ENCODE data around the gene PPP3CA.
A peak's percentile ranks its signal among the peaks of the same experiment; 100 is the strongest.
"Not testable (repeated sequence)": the region's sequence is repeated elsewhere in the genome, so short reads cannot be mapped to it uniquely, and the experiment has no call there.

Gene PPP3CA

GRCh38 chr4:101119141-101119540 lies 228.2 kb downstream of the PPP3CA start:
- WGBS, result 78% methylated on average over 2 of the region's 3 CpGs
- Histone ChIP-seq H3K9ac (ENCODE audit: low read depth, low read length) (no peak overlapping the region), H3K36me3 (ENCODE audit: insufficient read depth, low read length) (no peaks in the 10 kb centered on the region), H3K27me3 (ENCODE audit: insufficient read depth, low read length) (peaks cover 7% of the 10 kb centered on the region; the same call in 1 of the 2 replicates), H3K27ac (ENCODE audit: low read depth, low read length) (no peak overlapping the region), H3K4me3 (ENCODE audit: low read length) (no peak overlapping the region), H3K9me3 (ENCODE audit: insufficient read depth, low read depth, low read length) (no peaks in the 10 kb centered on the region), H3K4me1 (ENCODE audit: insufficient read depth, low read length) (peaks cover 32% of the 10 kb centered on the region)

- WGBS, result 0% methylated on average over 1 of the region's 1 CpG
Measured at GRCh38 chr4:101118617-101119016, 228.7 kb downstream of the PPP3CA start.

GRCh38 chr4:101115887-101116286 lies 231.4 kb downstream of the PPP3CA start:
- H3K9ac ChIP-seq (ENCODE audit: low read depth, low read length), result no peak overlapping the region
- no peak overlapping the region for H3K4me3 ChIP-seq (ENCODE audit: low read length)
- H3K36me3 ChIP-seq (ENCODE audit: insufficient read depth, low read length), result no peaks in the 10 kb centered on the region
- H3K9me3 ChIP-seq (ENCODE audit: insufficient read depth, low read depth, low read length), result no peaks in the 10 kb centered on the region
- H3K27ac ChIP-seq (ENCODE audit: low read depth, low read length), result no peak overlapping the region
- H3K4me1 ChIP-seq (ENCODE audit: insufficient read depth, low read length), result peaks cover 33% of the 10 kb centered on the region
- WGBS, result 92% methylated on average over 3 of the region's 4 CpGs
- H3K27me3 ChIP-seq (ENCODE audit: insufficient read depth, low read length), result peaks cover 7% of the 10 kb centered on the region; the same call in 1 of the 2 replicates

More at GRCh38 chr4:101118617-101119016, 228.7 kb downstream of the PPP3CA start:
- peaks cover 33% of the 10 kb centered on the region for H3K4me1 ChIP-seq (ENCODE audit: insufficient read depth, low read length)
- H3K9me3 ChIP-seq (ENCODE audit: insufficient read depth, low read depth, low read length), result no peaks in the 10 kb centered on the region
- no peak overlapping the region for H3K4me3 ChIP-seq (ENCODE audit: low read length)
- H3K9ac ChIP-seq (ENCODE audit: low read depth, low read length), result no peak overlapping the region
- no peaks in the 10 kb centered on the region for H3K36me3 ChIP-seq (ENCODE audit: insufficient read depth, low read length)
- H3K27ac ChIP-seq (ENCODE audit: low read depth, low read length), result no peak overlapping the region
- H3K27me3 ChIP-seq (ENCODE audit: insufficient read depth, low read length), result peaks cover 7% of the 10 kb centered on the region; the same call in 1 of the 2 replicates

DNA sequence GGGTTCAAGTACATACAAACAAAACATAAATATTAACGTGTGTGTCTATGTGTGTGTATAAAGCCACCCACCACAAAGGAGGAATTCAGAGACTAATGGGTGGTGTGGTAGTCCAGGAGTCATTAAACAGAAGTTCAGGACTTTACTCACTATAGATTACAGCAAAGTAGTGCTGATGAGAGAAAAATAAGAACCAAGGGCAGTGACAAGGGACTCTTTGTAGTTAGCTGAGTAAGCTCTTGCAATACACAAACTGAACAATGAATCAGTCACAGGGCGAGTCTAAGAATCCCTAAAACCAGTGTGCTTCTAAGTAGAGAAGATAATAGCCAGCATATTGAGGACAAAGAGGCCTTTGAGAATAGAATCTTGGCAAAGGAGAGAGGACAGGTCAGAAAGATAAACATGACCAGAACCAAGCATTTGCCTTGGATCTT lies 232.4 kb downstream of the PPP3CA start:
- H3K27ac ChIP-seq (ENCODE audit: low read depth, low read length), result peak overlapping the region; percentile 1; the same call in 1 of the 2 replicates
- WGBS, result 11% methylated on average over 1 of the region's 2 CpGs

GRCh38 chr4:101104312-101105052 lies 242.8 kb downstream of the PPP3CA start:
- Histone ChIP-seq H3K9me3 (ENCODE audit: insufficient read depth, low read depth, low read length) (no peaks in the 10 kb centered on the region), H3K4me3 (ENCODE audit: low read length) (no peak overlapping the region), H3K27ac (ENCODE audit: low read depth, low read length) (no peak overlapping the region), H3K9ac (ENCODE audit: low read depth, low read length) (no peak overlapping the region), H3K36me3 (ENCODE audit: insufficient read depth, low read length) (peaks cover 3% of the 10 kb centered on the region; the same call in 1 of the 2 replicates), H3K4me1 (ENCODE audit: insufficient read depth, low read length) (peaks cover 21% of the 10 kb centered on the region), H3K27me3 (ENCODE audit: insufficient read depth, low read length) (no peaks in the 10 kb centered on the region)
- WGBS, result 89% methylated on average over 6 of the region's 6 CpGs

More for the DNA sequence above, 232.4 kb downstream of the PPP3CA start:
- no peaks in the 10 kb centered on the region for H3K36me3 ChIP-seq (ENCODE audit: insufficient read depth, low read length)
- no peak overlapping the region for H3K9ac ChIP-seq (ENCODE audit: low read depth, low read length)
- peaks cover 33% of the 10 kb centered on the region for H3K4me1 ChIP-seq (ENCODE audit: insufficient read depth, low read length)
- no peaks in the 10 kb centered on the region for H3K9me3 ChIP-seq (ENCODE audit: insufficient read depth, low read depth, low read length)
- H3K4me3 ChIP-seq (ENCODE audit: low read length), result no peak overlapping the region
- H3K27me3 ChIP-seq (ENCODE audit: insufficient read depth, low read length), result peaks cover 7% of the 10 kb centered on the region; the same call in 1 of the 2 replicates

GRCh38 chr4:101103381-101104142 lies 243.8 kb downstream of the PPP3CA start:
- 58% methylated on average over 2 of the region's 4 CpGs for WGBS
- Histone ChIP-seq H3K4me3 (ENCODE audit: low read length) (no peak overlapping the region), H3K27ac (ENCODE audit: low read depth, low read length) (no peak overlapping the region), H3K9ac (ENCODE audit: low read depth, low read length) (no peak overlapping the region), H3K4me1 (ENCODE audit: insufficient read depth, low read length) (peaks cover 21% of the 10 kb centered on the region), H3K27me3 (ENCODE audit: insufficient read depth, low read length) (no peaks in the 10 kb centered on the region), H3K36me3 (ENCODE audit: insufficient read depth, low read length) (peaks cover 3% of the 10 kb centered on the region; the same call in 1 of the 2 replicates), H3K9me3 (ENCODE audit: insufficient read depth, low read depth, low read length) (no peaks in the 10 kb centered on the region)

DNA sequence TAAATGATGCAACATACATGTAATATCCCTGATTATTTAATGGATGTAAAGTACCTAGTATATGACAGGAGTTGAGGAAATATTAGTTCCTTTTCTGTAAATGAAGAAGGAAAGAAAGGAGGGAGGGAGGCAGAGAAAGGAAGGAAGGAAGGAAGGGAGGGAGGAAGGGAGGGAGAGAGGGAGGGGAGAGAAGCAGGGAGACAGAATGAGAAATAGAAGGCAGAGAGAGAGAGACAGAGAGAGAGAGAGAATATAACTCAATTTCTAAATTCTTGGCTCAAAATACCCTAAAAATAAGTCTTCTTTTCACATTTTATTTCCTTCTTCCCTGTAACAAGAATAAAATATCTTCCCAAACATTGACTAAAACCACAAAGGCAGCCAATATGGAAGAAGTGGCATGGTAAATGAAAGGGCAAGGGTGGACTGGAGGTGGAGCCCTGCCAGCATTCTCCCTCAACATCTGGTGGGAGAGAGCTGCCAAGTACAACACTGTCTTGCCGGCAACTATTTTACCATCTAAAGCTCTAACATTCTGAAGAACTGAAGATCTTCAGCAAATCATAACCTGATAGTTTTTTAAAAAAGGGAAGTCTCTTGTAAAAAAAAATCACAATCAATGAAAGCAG lies 245.1 kb downstream of the PPP3CA start:
- no peaks in the 10 kb centered on the region for H3K36me3 ChIP-seq (ENCODE audit: insufficient read depth, low read length)
- H3K4me1 ChIP-seq (ENCODE audit: insufficient read depth, low read length), result peaks cover 21% of the 10 kb centered on the region
- no peak overlapping the region for H3K9ac ChIP-seq (ENCODE audit: low read depth, low read length)
- no peak overlapping the region for H3K4me3 ChIP-seq (ENCODE audit: low read length)
- no peaks in the 10 kb centered on the region for H3K27me3 ChIP-seq (ENCODE audit: insufficient read depth, low read length)
- WGBS, result 86% methylated on average over 1 of the region's 1 CpG
- no peak overlapping the region for H3K27ac ChIP-seq (ENCODE audit: low read depth, low read length)
- H3K9me3 ChIP-seq (ENCODE audit: insufficient read depth, low read depth, low read length), result no peaks in the 10 kb centered on the region

DNA sequence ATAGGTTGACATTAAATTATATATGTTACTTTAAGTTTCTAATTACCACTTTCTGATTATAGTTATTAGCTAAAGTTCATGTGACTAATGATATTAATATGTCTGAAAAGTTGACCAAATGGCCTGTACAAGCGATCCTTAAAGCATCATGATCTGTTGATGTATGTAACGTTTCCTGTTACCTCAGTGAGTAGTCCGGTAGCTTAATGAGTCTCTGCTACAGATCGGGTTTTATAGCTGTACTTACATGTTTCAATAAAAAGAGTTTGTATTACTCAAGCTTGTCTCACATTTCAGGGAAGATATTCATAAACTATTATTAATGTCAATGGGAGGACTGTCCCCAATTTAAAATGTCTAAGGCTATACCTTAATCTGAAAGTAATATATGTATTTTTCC lies 246.3 kb downstream of the PPP3CA start:
- Histone ChIP-seq H3K9me3 (ENCODE audit: insufficient read depth, low read depth, low read length) (no peaks in the 10 kb centered on the region), H3K36me3 (ENCODE audit: insufficient read depth, low read length) (no peaks in the 10 kb centered on the region), H3K27ac (ENCODE audit: low read depth, low read length) (no peak overlapping the region), H3K27me3 (ENCODE audit: insufficient read depth, low read length) (no peaks in the 10 kb centered on the region), H3K4me3 (ENCODE audit: low read length) (no peak overlapping the region), H3K4me1 (ENCODE audit: insufficient read depth, low read length) (peaks cover 21% of the 10 kb centered on the region), H3K9ac (ENCODE audit: low read depth, low read length) (no peak overlapping the region)
- 98% methylated on average over 4 of the region's 4 CpGs for WGBS

DNA sequence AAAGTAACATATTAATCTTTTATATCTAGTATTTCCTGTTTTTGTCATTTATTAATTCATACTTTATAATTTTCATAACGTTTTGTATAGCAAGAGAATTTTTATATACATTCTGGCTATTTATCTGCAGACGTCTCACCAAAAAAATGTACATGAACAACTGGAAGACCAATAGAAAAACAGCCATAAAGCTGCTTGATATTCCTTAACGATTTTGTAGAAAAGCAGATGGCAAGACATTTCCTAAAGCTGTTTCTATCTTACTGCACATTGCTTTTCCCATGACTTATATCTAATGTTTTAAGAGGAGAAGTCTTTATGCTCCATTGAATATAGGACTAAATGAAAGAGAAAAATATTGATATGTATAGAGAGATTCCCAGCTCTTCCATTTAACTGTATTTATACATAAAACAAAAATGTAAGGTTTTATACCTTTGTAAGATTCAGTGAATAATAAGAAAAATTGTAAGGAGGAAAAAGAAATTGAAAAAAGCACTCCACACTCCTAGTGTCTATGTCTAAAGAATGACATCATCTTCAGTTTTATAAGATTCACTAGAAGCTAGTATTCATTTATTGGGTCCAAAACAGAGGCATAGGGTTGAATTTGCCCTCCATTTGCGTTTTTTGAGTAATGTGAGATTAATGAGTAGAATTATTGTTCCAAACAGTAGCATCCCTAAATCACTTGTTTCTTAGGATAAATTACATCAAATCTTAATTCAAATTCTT lies 248.5 kb downstream of the PPP3CA start:
- peaks cover 20% of the 10 kb centered on the region for H3K4me1 ChIP-seq (ENCODE audit: insufficient read depth, low read length)
- H3K27me3 ChIP-seq (ENCODE audit: insufficient read depth, low read length), result no peaks in the 10 kb centered on the region
- no peak overlapping the region for H3K9ac ChIP-seq (ENCODE audit: low read depth, low read length)
- WGBS, result 94% methylated on average over 3 of the region's 4 CpGs
- H3K36me3 ChIP-seq (ENCODE audit: insufficient read depth, low read length), result no peaks in the 10 kb centered on the region
- H3K27ac ChIP-seq (ENCODE audit: low read depth, low read length), result no peak overlapping the region
- H3K4me3 ChIP-seq (ENCODE audit: low read length), result no peak overlapping the region
- no peaks in the 10 kb centered on the region for H3K9me3 ChIP-seq (ENCODE audit: insufficient read depth, low read depth, low read length)

DNA sequence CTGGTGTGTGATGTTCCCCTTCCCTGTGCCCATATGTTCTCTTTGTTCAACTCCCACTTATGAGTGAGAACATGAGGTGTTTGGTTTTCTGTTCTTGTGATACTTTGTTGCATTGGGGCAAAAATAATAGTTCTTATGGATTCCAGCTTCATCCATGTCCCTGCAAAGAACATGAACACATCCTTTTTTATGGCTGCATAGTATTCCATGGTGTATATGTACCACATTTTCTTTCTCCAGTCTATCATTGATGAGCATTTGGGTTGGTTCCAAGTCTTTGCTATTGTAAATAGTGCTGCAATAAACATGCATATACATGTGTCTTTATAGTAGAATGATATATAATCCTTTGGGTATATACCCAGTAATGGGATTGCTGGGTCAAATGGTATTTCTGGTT lies 254.7 kb downstream of the PPP3CA start:
- H3K27ac ChIP-seq (ENCODE audit: low read depth, low read length); H3K9me3 ChIP-seq (ENCODE audit: insufficient read depth, low read depth, low read length); H3K27me3 ChIP-seq (ENCODE audit: insufficient read depth, low read length); H3K4me1 ChIP-seq (ENCODE audit: insufficient read depth, low read length); H3K9ac ChIP-seq (ENCODE audit: low read depth, low read length); H3K4me3 ChIP-seq (ENCODE audit: low read length); H3K36me3 ChIP-seq (ENCODE audit: insufficient read depth, low read length): not testable (repeated sequence)

Measured in HUES64 (cell line).